Kidney (tissue), 22 donors: ENCODE data around the gene OR7E24. TPM values are rescaled to one million over a fixed set of nuclear protein-coding genes. Genes with fewer than 3 reads are reported as not detected.
A peak's percentile ranks its signal among the peaks of the same experiment; 100 is the strongest.

Experiments
- DNase-seq, 5 donors: peaks; one replicate each; pipeline ENCODE4 v3.0.0-alpha.2; 2013 to 2020
- FAIRE-seq: peaks from 2 replicates; lab custom pipeline; 2012; peaks lifted over from hg19 to GRCh38; lab: Jason Lieb, UNC
- H3K27ac ChIP-seq, 2 donors: one replicate each; pipeline ENCODE4 v1.7.0; 2013; ENCODE audit warnings: low read depth in 2 of 2, low read length in 2 of 2, inconsistent platforms in 1 of 2
- H3K27me3 ChIP-seq: one replicate; pipeline ENCODE4 v1.7.1; 2013; ENCODE audit warnings: low read length, inconsistent platforms; ENCODE audit not compliant: control insufficient read depth, insufficient read depth
- H3K36me3 ChIP-seq, 3 donors: one replicate each; pipeline versions ENCODE4 v1.7.0 to v1.7.1; 2013; ENCODE audit warnings: low read length in 3 of 3, control low read depth in 1 of 3, inconsistent platforms in 1 of 3; ENCODE audit not compliant: insufficient read depth in 3 of 3, control insufficient read depth in 2 of 3
- H3K4me1 ChIP-seq, 3 donors: one replicate each; pipeline versions ENCODE4 v1.7.0 to v1.7.1; 2013; ENCODE audit warnings: low read length in 3 of 3, inconsistent platforms in 1 of 3, low read depth in 1 of 3; ENCODE audit not compliant: control insufficient read depth in 2 of 3, insufficient read depth in 2 of 3
- H3K4me3 ChIP-seq, 3 donors: one replicate each; pipeline versions ENCODE4 v1.7.0 to v1.8.1; 2013; ENCODE audit warnings: low read length in 3 of 3, control low read depth in 1 of 3, inconsistent platforms in 1 of 3
- H3K9ac ChIP-seq, 3 donors: one replicate each; pipeline versions ENCODE4 v1.7.0 to v1.7.1; 2013; ENCODE audit warnings: low read length in 3 of 3, control low read depth in 1 of 3, inconsistent platforms in 1 of 3
- H3K9me3 ChIP-seq, 3 donors: one replicate each; pipeline versions ENCODE4 v1.7.0 to v1.7.1; 2013; ENCODE audit warnings: low read length in 3 of 3, control low read depth in 1 of 3, inconsistent platforms in 1 of 3; ENCODE audit not compliant: control insufficient read depth in 2 of 3, insufficient read depth in 1 of 3
- CTCF ChIP-seq: IDR thresholded peaks from 3 replicates; pipeline ENCODE4 v1.5.1; 2012; ENCODE audit warnings: mild to moderate bottlenecking, moderate library complexity, borderline replicate concordance; ENCODE audit not compliant: insufficient read depth; ENCODE audit errors: extremely low read depth
- intact Hi-C: fragments of 100-400 bp; cut with DNase I; formaldehyde crosslinking; loops from one replicate; pipeline ENCODE4 v1.11.1; 2022
- long read RNA-seq, 10 donors: library from polyadenylated mRNA in 1 of 10; unstranded in 1 of 10; transcript quantifications; one replicate each; pipeline ENCODE4 v2.0.0 and lab custom pipeline, GENCODE V29; 2021 to 2026
- polyA plus RNA-seq: library from polyadenylated mRNA; stranded (reverse); fragments of 350-450 nt; fragmentation: Illumina TruSeq; extraction: RNeasy Lipid Tissue Mini Kit (QIAGEN cat#74804); gene quantifications from one replicate; pipeline ENCODE4 v1.2.3, GENCODE V29; 2014; ENCODE audit warnings: low read depth, low replicate concordance; ENCODE audit not compliant: insufficient read depth
- total RNA-seq: library from RNA; stranded (reverse); fragmentation: NEBNext Ultra II Directional; extraction: Animal tissue kit (Norgen Biotek cat#: 25700); gene quantifications from one replicate; pipeline ENCODE4 v1.2.1, GENCODE V29; 2021
- donor health status: control.
- donor health status: control.
- donor health status: control.
- donor health status: control.
- donor health status: control.
- donor health status: DM: yes; HTN: yes; CAD: no.
- donor health status: Normal renal cell carcinoma (clear cell type).

OR7E24 gene
- total RNA-seq (not detected), polyA plus RNA-seq (not detected)
- long read RNA-seq, donor 1 = 0 reads
- long read RNA-seq, donor 2 = 0 reads
- long read RNA-seq, donor 3 = 0 reads
- long read RNA-seq, donor 4 = 0 reads
- long read RNA-seq, donor 5 = 0 reads
- long read RNA-seq, donor 6 = 0 reads
- long read RNA-seq, donor 7 = 0 reads
- long read RNA-seq, donor 8, partial matches to known transcripts = 0 of 1 reads
- long read RNA-seq, donor 8, other reads (novel, unspliced or antisense) = 0 of 1 reads
- long read RNA-seq, donor 9 = 0 reads
- long read RNA-seq, donor 10 = 0 reads

GRCh38 chr19:9250630-9251029, at the start of gene OR7E24:
Gene OR7E24, plus strand, starts transcription at chr19:9250930. Its CDS starts 114 bp downstream, at chr19:9251044.
- H3K4me1 ChIP-seq = no peaks in the 10 kb centered on the region
- H3K36me3 ChIP-seq = no peaks in the 10 kb centered on the region
- DNase-seq (no peak), FAIRE-seq (no peak)
- H3K27me3 ChIP-seq = no peaks in the 10 kb centered on the region
- no peak within 1 kb of the TSS for H3K9ac ChIP-seq
- no peak for TF ChIP-seq CTCF
- intact Hi-C loops = no loop called here
- H3K27ac ChIP-seq = no peak within 1 kb of the TSS
- no peak within 1 kb of the TSS for H3K4me3 ChIP-seq
- no peaks in the 10 kb centered on the region for H3K9me3 ChIP-seq

GRCh38 chr19:9205501-9206113, 45.1 kb upstream of the OR7E24 start:
- Histone ChIP-seq H3K36me3 (no peaks in the 10 kb centered on the region), H3K4me3 (peak overlapping the region; percentile 41 to 64 (median 63)), H3K27ac (no peak overlapping the region), H3K9me3 (no peaks in the 10 kb centered on the region), H3K9ac (peak overlapping the region in 1 of 3 donors; percentile 24), H3K27me3 (no peaks in the 10 kb centered on the region), H3K4me1 (peaks cover 0 to 4% (median 0%) of the 10 kb centered on the region in 3 donors)
- FAIRE-seq (no peak), DNase-seq (peak; percentile 78 to 87 (median 81))
- peak; percentile 68 for TF ChIP-seq CTCF
- intact Hi-C loops = no loop called here

DNA sequence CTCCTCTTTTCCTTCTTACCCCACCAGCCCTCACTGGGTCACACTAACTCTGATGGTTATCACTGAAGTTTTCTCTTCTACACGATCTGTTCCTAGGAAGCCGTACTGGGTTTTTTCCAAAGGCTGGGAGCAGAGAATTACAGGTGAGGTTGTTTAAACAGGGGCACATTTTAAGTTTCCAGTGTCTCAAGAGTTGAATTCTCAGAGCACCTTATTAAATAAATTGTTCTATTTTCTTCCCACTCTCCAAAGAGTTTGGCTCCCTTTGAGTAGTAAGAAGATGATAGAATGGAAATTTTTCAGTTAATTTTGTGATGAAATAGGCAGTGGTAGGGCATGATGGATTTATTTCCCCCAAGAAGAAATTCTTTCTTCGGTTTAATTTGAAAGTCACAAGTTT, 31.2 kb upstream of the OR7E24 start, which contains the start of gene OR7D4:
Gene OR7D4, minus strand, starts transcription at position 101 of the 400 bp plus-strand sequence. CDS start 4,752 bp downstream, outside the sequence.
- no peak within 1 kb of the TSS for H3K27ac ChIP-seq
- no peaks in the 10 kb centered on the region for H3K9me3 ChIP-seq
- no peaks in the 10 kb centered on the region for H3K27me3 ChIP-seq
- no peak within 1 kb of the TSS for H3K4me3 ChIP-seq
- intact Hi-C loops = no loop called here
- no peak for FAIRE-seq
- no peak for DNase-seq
- H3K36me3 ChIP-seq = no peaks in the 10 kb centered on the region
- H3K9ac ChIP-seq = no peak within 1 kb of the TSS
- no peak for TF ChIP-seq CTCF
- no peaks in the 10 kb centered on the region for H3K4me1 ChIP-seq
